Measurements from ENCODE around the gene RAB40C.

Gene RAB40C

DNA sequence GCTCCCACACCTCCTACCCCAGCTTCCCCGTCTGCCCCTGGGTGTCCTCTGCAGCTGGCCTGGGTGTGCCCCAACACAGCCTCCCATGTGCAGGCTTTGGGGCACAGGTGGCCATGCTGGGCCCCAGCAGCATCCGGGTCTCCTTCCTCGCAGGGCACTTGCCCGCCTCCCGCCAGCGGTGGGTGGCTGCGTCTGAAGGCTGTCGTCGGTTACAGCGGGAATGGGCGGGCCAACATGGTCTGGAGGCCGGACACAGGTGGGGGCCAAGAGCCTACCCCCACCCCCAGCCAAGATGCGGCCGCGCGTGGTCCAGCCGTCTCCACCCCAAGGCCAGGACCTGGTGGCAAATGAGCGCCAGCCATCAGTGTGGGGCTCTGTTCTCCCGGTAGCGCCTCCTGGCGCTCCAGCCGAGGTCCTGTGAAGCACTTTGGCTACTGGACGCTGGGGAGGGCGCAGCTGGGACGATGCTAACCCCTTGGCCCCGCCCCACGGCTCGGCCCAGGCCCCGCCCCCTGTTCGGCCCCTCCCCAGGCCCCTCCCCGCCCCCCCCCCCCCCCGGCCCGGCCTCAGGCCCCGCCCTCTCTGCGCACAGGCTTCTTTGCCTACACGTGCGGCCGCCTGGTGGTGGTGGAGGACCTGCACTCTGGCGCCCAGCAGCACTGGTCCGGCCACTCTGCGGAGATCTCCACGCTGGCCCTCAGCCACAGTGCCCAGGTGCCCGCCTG is 70.8 kb downstream of the RAB40C start:
- DNase-seq (ENCODE audit: low read depth), result peak; percentile 32
- TF ChIP-seq, protein P1, sequence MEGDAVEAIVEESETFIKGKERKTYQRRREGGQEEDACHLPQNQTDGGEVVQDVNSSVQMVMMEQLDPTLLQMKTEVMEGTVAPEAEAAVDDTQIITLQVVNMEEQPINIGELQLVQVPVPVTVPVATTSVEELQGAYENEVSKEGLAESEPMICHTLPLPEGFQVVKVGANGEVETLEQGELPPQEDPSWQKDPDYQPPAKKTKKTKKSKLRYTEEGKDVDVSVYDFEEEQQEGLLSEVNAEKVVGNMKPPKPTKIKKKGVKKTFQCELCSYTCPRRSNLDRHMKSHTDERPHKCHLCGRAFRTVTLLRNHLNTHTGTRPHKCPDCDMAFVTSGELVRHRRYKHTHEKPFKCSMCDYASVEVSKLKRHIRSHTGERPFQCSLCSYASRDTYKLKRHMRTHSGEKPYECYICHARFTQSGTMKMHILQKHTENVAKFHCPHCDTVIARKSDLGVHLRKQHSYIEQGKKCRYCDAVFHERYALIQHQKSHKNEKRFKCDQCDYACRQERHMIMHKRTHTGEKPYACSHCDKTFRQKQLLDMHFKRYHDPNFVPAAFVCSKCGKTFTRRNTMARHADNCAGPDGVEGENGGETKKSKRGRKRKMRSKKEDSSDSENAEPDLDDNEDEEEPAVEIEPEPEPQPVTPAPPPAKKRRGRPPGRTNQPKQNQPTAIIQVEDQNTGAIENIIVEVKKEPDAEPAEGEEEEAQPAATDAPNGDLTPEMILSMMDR (IDR thresholded peaks at IDR 0.05; ENCODE audit: low read depth, low read length, missing control alignments), result peak; percentile 43
- no peak overlapping the region for H3K4me3 ChIP-seq (ENCODE audit: low read depth, low read length)
- in situ Hi-C loops (cut with HindIII; ENCODE audit: low sequenced_read_pairs), result no loop called here

DNA sequence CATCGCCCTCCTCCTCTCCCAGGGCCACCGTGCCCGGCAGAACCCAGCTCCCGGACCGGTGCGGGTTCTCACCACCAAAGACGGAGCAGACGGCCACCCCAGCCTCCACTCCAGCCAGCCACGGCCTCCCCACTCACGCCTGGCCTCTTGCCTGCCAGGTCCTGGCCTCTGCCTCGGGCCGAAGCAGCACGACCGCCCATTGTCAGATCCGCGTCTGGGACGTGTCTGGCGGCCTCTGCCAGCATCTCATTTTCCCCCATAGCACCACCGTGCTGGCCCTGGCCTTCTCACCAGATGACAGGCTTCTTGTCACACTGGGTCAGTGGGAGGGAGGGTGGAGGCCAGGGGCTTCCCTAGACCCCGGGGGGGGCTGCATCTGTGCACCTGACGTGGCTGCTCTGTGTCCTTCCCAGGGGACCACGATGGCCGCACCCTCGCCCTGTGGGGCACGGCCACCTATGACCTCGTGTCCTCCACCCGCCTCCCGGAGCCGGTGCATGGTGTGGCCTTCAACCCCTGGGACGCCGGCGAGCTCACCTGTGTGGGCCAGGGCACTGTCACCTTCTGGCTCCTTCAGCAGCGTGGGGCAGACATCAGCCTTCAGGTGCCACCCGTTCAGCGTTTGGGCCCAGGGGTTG is 71.4 kb downstream of the RAB40C start:
- in situ Hi-C loops (cut with HindIII; ENCODE audit: low sequenced_read_pairs), result no loop called here
- no peak for DNase-seq (ENCODE audit: low read depth)
- TF ChIP-seq, protein P1 (IDR thresholded peaks at IDR 0.05; ENCODE audit: low read depth, low read length, missing control alignments), result peak; percentile 1
- no peak overlapping the region for H3K4me3 ChIP-seq (ENCODE audit: low read depth, low read length)

DNA sequence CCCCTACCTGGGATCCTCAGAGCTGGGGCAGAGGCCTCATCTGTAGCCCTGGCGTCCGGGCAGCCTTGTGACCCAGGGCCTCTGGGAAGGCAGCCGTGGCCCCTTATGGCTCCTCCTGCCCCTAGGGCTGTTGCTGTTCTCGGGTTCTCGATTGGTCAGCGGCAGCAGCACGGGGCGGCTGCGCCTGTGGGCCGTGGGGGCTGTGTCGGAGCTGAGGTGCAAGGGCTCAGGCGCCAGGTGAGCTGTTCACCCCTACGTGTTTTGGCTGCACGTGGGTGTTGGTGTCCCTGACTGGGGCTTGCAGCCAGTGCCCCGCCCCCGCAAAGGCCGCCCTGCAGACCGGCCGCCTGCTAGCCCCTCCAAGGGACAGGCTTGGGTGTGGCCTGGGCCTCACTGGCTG is 72.2 kb downstream of the RAB40C start:
- in situ Hi-C loops (cut with HindIII; ENCODE audit: low sequenced_read_pairs), result no loop called here
- TF ChIP-seq, protein P1 (IDR thresholded peaks at IDR 0.05; ENCODE audit: low read depth, low read length, missing control alignments), result no peak
- H3K4me3 ChIP-seq (ENCODE audit: low read depth, low read length), result no peak overlapping the region
- DNase-seq (ENCODE audit: low read depth), result no peak

DNA sequence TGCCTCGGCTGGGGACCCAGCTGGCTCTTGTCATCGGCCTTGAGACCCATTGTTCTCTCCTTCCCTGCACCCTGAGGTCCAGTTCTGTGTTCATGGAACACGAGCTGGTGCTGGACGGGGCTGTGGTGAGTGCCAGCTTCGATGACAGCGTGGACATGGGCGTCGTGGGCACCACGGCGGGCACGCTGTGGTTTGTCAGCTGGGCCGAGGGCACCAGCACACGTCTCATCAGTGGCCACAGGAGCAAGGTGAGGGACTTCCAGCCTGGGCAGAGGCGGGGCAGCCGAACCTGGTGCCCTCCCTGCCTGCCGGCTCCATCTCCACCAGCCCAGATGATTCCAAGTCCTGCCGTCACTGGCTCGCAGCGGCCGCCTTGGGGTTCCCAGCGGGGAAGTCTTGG is 72.7 kb downstream of the RAB40C start:
- TF ChIP-seq, protein P1 (IDR thresholded peaks at IDR 0.05; ENCODE audit: low read depth, low read length, missing control alignments), result no peak
- no peak overlapping the region for H3K4me3 ChIP-seq (ENCODE audit: low read depth, low read length)
- DNase-seq (ENCODE audit: low read depth), result no peak
- in situ Hi-C loops (cut with HindIII; ENCODE audit: low sequenced_read_pairs), result no loop called here

DNA sequence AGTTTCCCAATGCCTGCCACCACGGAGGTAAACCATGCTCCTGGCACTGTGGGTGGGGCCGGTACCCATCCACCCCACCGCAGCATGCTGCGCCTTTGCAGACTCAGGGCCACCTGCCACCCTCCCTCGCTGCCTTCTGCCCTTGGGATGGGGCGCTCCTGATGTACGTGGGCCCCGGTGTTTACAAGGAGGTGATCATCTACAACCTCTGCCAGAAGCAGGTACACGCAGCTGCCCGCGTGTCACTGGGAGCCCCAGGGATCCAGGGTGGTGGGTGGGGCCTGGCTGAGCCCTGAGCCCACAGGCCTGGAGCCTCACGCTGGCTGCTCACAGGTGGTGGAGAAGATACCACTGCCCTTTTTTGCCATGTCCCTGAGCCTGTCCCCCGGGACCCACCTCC is 76.7 kb downstream of the RAB40C start:
- TF ChIP-seq, protein P1 (IDR thresholded peaks at IDR 0.05; ENCODE audit: low read depth, low read length, missing control alignments), result no peak
- no peak for DNase-seq (ENCODE audit: low read depth)
- in situ Hi-C loops (cut with HindIII; ENCODE audit: low sequenced_read_pairs), result no loop called here
- H3K4me3 ChIP-seq (ENCODE audit: low read depth, low read length), result no peak overlapping the region

DNA sequence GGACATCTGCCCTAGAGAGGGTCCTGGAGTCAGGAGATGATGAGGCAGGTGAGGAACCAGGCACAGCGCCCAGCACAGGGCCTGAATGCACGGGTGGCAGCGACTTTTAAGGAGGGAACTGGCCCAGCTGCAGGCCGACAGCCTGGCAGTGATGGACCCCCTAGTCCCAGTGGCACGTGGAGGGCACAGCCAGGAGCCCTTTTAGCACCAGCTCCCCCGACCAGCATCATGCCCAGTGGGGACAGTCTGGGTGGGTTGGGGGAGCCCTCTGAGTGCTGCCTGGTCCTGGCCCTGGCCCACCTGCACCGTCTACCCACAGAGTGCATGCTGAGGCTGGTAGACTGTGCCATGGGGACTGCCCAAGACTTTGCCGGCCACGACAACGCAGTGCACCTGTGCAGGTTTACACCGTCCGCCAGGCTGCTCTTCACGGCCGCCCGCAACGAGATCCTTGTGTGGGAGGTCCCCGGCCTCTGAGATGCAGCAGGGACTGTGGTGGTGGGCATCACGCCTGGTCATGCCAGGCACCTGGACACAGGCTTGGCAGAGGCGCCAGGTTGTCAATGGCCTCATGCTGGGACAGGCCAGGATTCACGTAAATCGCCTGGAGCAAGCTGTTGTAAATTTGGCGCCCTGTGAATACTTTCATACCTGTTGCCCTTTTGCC is 77.4 kb downstream of the RAB40C start:
- TF ChIP-seq, protein P1 (IDR thresholded peaks at IDR 0.05; ENCODE audit: low read depth, low read length, missing control alignments), result no peak
- DNase-seq (ENCODE audit: low read depth), result no peak
- in situ Hi-C loops (cut with HindIII; ENCODE audit: low sequenced_read_pairs), result no loop called here
- H3K4me3 ChIP-seq (ENCODE audit: low read depth, low read length), result no peak overlapping the region
